Stimulated activated CD8-positive, alpha-beta memory T cell treated with anti-CD3 and anti-CD28 coated beads, Interleukin-7, amount 100 ng/mL, for 4 hours (primary cell): ENCODE data around the gene UTP18.
A peak's percentile ranks its signal among the peaks of the same experiment; 100 is the strongest.
"Not testable (repeated sequence)": the region's sequence is repeated elsewhere in the genome, so short reads cannot be mapped to it uniquely, and the experiment has no call there.

Experiments
- DNase-seq, 2 donors: peaks; one replicate each; pipeline ENCODE4 v3.0.0-alpha.2; 2020; ENCODE audit warnings: low read depth in 2 of 2

The UTP18 gene

GRCh38 chr17:51260237-51261023, at the start of gene UTP18:
Gene UTP18 (plus strand): TSS chr17:51260546. CDS start chr17:51260585, 39 bp downstream.
- peak; percentile 94 to 97 for DNase-seq

GRCh38 chr17:51214920-51215319, 45.4 kb upstream of the UTP18 start:
- DNase-seq = no peak

- DNase-seq = no peak
Measured at GRCh38 chr17:51217946-51218345, 42.4 kb upstream of the UTP18 start.

- no peak for DNase-seq
Measured at GRCh38 chr17:51221322-51221721, 39.0 kb upstream of the UTP18 start.

- no peak for DNase-seq
Measured at GRCh38 chr17:51224402-51225262, 35.7 kb upstream of the UTP18 start.

- not testable (repeated sequence) for DNase-seq
Measured at GRCh38 chr17:51225523-51225922, 34.8 kb upstream of the UTP18 start.

GRCh38 chr17:51228161-51228560, 32.2 kb upstream of the UTP18 start:
- no peak for DNase-seq

- no peak for DNase-seq
Measured at GRCh38 chr17:51229889-51230288, 30.5 kb upstream of the UTP18 start.

DNA sequence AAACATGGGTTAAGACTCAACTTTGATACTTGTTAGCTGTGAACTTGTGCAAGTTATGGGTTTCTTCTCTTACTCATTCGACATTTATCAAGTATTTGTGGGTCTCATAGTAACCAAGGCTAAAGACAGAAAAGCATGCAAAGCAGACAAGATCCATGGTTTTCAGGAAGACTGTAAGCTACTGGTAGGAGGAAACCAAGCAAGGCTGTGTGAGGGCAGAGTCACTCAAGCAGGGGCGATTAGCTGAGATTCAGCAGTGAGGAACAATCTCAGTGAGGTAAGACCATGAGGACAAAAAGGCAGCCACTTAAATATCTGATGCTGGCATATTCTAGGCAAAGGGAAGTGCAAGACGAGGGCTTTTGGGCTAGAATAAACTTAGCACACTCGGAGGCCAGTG, 30.0 kb upstream of the UTP18 start:
- no peak for DNase-seq

DNA sequence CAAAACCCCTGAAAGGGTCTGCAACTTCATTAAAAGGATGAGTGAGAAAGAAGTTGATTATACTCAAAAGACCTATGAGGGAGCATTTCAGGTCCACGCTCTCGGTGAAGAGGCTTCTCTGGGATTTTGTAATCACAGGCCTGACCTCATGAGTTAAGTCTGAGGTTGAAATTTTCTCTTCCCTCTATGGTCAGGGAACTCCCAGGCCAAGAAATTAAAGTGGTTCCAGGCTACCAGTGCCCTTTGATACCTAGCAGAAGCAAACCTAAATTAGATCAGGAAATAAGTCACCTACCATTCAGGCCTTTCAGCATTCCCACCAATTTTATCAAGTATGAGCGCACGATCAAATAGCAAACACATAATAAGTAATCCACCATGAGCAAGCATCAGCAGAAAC, 28.3 kb upstream of the UTP18 start:
- no peak for DNase-seq

- DNase-seq = no peak
Measured at GRCh38 chr17:51234162-51234561, 26.2 kb upstream of the UTP18 start.

GRCh38 chr17:51238255-51238887, 22.0 kb upstream of the UTP18 start:
- no peak for DNase-seq

- DNase-seq = no peak
Measured at GRCh38 chr17:51240275-51240674, 20.1 kb upstream of the UTP18 start.

GRCh38 chr17:51244041-51244440, 16.3 kb upstream of the UTP18 start:
- DNase-seq = no peak

DNA sequence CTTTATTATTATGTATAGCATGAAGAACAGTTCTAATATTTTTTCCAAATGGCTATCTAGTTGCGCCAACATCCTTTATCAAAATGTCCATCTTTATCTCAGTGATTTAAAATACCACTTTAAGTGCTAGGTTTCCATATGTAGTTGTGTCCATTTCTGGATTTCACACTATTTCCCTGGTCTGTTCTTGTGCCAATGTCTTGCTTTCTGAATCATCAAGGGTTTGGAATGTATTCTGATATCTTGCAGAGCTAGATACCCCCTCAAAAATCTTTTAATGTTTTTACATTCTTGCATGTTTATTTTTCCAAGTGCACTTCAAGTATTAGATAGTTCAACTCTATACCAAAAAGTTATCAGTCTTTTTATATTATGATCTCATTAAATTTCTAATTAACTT, 14.8 kb upstream of the UTP18 start:
- no peak for DNase-seq

GRCh38 chr17:51250314-51250840, 10.0 kb upstream of the UTP18 start:
- no peak for DNase-seq

- DNase-seq = no peak
Measured at GRCh38 chr17:51251010-51251409, 9.3 kb upstream of the UTP18 start.

DNA sequence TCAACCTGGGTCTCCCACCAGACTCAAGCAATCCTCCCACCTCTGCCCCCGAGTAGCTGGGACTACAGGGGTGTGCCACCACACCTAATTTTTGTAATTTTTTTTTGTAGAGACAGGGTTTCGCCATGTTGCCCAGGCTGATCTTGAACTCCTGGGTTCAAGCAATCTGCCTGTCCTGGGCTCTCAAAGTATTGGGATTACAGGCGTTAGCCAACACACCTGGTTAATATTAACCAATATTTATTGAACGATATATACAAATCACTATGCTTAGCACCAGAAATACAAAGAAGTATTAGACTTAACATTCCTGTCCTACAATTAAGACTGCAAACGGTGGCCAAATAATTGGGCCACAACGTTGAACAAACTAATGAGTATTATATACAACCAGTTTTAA, 4.7 kb upstream of the UTP18 start:
- DNase-seq = no peak

DNA sequence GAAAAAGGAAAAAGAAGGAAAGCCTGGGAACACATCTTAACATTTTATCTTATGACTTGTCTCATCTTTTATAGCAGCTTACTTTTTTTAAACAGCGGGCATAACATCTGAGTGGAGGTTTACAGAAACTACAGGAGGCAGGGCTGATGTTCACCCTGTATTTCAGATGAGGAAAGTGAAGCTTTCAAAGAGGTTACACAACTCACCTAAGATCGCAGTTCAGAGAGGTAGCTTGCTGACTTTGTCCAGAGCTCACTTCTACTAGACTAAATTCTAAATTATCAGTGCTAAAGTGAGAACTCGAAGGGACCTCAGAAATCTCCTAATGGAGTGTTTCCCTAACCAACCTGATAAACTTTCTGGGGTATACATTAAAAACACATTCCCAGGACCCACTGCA, 4.2 kb upstream of the UTP18 start:
- no peak for DNase-seq

DNA sequence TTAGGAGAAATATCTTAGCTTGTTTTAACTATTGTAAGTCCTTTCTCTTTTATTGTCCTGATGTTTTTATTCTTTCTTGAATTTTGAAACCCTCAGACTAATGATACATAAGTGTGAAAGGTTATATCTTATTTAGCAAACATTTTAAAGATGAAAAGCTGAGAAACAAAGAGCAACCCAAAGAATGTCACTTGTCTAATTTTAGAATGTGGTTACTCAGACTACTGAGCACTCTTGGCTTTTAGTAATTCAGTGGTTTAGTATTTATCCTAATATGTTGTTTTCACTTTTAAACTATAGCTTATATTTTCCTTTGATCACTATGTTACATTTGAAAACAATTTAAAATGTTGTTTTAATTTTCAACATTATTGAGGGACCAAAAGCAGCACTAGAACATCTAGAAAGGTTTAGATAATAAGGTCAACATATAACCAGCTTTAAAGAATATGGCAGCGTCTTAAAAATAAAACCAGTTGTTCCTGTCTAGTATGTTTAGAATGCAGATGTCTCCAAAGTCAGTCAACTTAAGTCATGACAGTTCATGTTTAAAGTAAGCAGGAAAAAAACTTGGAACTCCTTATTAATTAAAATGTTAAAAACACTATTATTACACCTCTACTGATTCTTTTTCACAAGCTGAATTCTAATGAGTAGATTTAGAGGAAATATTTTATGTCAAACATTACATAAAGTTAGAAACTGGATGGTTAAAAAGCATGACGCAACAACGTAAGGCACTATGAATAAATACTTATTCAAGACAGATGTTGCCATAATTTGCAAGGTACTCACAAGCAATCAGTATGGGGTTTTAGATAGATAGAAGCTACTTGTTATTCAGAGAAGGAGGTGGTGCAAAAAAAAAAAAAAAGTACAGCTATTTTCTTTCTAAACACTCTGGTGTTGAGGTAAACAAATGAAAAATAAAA, 2.9 kb upstream of the UTP18 start:
- DNase-seq = no peak
